Erythroblast (primary cell): ENCODE results near the gene GTF2H4.

ENCODE experiments used
- GATA1 ChIP-seq: IDR thresholded peaks from 2 replicates; pipeline ENCODE4 v1.6.1; 2011; ENCODE audit warnings: low read depth, mild to moderate bottlenecking, control low read depth, low read length, moderate library complexity
- POLR2A ChIP-seq: IDR thresholded peaks from 2 replicates; pipeline ENCODE4 v1.6.1; 2011; ENCODE audit warnings: mild to moderate bottlenecking, low read length

GRCh38 chr6:30894935-30895334 is 13.1 kb upstream of the GTF2H4 start:
- no peak for TF ChIP-seq POLR2A
- TF ChIP-seq GATA1: no peak
